Activated CD4-positive, CD25-positive, alpha-beta regulatory T cell treated with anti-CD3 and anti-CD28 coated beads, Interleukin-2, amount 50 U/mL, for 16 hours (primary cell): ENCODE measurements around the gene FAM83D.
"Not testable (repeated sequence)": the region's sequence is repeated elsewhere in the genome, so short reads cannot be mapped to it uniquely, and the experiment has no call there.

Experiments used
- DNase-seq: peaks from one replicate; pipeline ENCODE4 v3.0.0-alpha.2; 2020; ENCODE audit warnings: low read depth, low spot score

The FAM83D gene

GRCh38 chr20:38932457-38933120 lies 6.4 kb downstream of the FAM83D start:
- DNase-seq = no peak

DNA sequence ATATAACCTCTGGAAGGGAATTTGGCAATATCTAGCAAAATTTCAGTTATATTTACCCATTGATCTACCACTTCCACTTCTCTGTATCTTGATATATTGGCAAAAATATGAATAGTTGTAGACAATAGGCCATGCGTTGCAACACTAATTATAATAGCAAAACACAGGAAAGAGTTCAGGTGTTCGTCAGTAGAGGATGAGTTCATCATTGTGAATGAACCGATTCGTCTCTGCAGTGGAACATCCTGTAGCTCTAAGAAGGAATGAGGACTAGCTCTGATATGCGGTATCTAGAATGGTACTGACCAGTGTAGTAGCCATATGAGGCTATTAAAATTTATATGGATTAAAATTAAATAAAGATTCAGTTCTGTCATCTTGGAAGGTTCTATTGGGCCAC lies 8.3 kb downstream of the FAM83D start:
- no peak for DNase-seq

DNA sequence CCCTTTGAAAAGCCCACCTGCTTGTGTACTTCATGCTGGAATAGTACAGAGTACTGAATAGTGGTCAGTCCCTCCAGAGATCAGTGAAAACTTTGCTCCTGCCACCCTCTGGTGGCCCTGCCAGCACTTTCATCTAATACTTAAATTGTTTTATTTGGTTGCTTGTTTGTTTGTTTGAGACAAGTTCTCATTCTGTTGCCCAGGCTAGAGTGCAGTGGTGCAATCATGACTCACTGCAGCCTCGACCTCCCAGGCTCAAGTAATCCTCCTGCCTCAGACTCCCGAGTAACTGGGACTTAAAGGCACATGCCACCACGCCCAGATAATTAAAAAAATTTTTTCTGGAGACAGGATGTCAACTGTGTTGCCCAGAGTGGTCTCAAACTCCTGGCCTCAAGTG lies 9.1 kb downstream of the FAM83D start:
- no peak for DNase-seq

GRCh38 chr20:38935967-38936407 lies 9.8 kb downstream of the FAM83D start:
- no peak for DNase-seq

GRCh38 chr20:38937000-38937399 lies 10.8 kb downstream of the FAM83D start:
- no peak for DNase-seq

DNA sequence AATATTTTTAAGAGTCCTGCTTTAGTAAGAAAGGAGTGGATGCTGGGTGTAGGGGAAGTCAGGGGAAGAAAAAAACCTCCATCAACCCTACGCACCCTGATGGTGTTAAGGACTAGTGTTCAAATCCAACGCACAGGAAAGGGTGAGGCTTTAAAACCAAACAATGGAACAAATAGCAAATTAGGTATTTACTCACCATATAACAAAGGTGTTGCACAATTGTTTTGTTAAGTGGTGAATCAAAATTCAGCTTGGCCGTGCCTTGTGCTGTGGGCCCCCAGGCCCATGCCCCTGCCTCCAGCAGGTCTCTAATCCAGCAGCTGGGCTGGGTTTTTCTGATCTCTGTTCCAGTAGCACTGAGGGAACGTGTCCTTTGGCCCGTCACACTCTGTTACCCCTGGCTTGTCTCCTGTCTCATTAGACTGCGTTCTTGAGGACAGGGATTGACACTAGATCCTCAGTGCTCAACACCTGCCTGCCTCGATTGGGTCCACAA lies 11.8 kb downstream of the FAM83D start:
- DNase-seq = no peak

DNA sequence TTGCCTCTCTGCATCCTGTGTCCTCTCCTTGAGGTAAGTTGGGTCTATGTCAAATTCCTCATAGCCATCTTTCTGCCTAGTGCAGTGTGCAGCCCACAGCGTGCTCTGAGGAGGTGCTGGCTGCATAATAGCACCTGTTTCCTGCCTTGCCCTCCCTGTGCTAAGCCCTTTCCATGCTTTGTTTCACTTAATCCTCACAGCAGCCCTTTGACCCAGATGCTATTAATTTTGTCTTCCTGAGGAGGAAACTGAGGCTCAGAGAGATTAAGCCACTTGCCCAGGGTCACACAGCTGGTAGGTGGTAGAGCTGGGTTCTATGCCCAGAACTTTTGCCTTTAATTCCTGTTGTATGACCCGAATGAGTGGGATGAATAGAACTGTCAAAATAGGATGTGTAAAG lies 13.5 kb downstream of the FAM83D start:
- DNase-seq = no peak

GRCh38 chr20:38940644-38941043 lies 14.4 kb downstream of the FAM83D start:
- no peak for DNase-seq

DNA sequence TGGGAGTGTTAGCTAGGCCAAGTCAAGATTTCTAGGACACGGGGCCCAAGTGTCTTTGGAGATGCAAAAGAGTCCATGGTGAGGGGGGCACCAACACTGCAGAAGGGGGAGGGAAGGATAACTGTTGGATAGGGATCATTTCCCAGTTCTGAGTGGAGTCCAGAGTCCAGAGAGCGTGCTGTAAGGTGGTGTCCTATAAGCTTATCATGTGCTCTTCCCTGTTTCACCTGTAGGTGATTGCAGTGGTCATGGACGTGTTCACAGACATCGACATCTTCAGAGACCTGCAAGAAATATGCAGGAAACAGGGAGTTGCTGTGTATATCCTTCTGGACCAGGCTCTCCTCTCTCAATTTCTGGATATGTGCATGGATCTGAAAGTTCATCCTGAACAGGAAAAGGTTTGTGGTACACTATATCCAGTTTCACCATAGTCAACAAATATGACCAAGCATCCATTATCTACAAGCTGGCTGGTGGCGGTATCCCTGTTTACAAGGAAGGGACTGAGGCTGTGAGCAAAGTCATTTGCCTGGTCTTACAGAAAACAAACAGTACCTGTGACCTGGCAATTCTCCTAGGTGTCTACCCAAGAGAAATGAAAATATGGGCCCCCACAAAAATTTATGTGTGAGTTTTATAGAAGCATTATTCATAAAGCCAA lies 15.6 kb downstream of the FAM83D start:
- DNase-seq = no peak

- no peak for DNase-seq
Observed at GRCh38 chr20:38945012-38945411, 18.8 kb downstream of the FAM83D start.

DNA sequence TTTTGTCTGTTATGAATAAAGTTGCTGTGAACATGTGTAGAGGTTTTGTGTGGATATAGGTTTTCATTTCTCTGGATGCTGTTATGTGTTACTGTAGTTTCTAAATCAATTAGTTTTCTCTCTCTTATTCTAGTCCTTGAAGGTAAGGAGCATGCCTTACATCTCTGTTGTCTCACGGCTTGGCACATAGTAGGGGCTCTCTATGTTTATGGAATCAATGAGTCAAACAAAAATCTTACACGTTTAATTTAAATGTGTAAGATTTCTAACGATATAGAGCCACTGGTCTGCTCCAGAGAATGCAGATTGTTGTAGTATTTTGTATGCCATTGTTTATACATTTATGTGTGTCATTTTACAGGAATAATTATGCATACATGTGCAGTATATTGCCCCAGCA lies 20.6 kb downstream of the FAM83D start:
- DNase-seq = no peak

DNA sequence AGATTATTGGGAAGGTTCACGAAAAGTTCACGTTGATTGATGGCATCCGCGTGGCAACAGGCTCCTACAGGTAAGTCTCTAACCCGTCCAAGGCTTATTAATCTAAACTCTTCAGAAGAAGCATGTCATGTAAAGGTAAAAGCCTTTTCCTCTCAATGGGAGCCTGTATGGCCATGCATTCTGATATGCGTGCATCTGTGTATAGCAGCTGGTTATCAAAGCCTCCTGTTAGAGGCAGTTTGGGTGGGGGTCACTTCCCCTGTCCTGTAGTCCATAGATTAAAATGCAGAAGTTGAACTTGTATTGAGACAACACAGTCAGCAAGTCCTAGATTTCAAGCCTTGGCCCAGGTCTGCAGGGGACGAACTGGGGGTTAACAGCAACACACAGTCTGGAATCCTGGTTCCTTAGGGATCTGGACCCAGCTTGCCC lies 21.7 kb downstream of the FAM83D start:
- no peak for DNase-seq

GRCh38 chr20:38950254-38950653 lies 24.0 kb downstream of the FAM83D start:
- no peak for DNase-seq

DNA sequence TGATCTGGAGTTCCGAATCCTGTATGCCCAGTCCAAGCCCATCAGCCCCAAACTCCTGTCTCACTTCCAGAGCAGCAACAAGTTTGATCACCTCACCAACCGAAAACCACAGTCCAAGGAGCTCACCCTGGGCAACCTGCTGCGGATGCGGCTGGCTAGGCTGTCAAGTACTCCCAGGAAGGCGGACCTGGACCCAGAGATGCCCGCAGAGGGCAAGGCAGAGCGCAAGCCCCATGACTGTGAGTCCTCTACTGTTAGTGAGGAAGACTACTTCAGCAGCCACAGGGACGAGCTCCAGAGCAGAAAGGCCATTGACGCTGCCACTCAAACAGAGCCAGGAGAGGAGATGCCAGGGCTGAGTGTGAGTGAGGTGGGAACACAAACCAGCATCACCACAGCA lies 25.4 kb downstream of the FAM83D start:
- DNase-seq = no peak

DNA sequence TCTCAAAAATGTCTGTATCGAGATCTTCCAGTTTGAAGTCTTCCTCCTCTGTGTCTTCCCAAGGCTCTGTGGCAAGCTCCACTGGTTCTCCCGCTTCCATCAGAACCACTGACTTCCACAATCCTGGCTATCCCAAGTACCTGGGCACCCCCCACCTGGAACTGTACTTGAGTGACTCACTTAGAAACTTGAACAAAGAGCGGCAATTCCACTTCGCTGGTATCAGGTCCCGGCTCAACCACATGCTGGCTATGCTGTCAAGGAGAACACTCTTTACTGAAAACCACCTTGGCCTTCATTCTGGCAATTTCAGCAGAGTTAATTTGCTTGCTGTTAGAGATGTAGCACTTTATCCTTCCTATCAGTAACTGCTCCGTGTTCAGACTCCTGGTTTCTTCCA lies 25.9 kb downstream of the FAM83D start:
- no peak for DNase-seq

- DNase-seq = no peak
Observed at GRCh38 chr20:38953630-38954340, 27.6 kb downstream of the FAM83D start.

- DNase-seq = no peak
Observed at GRCh38 chr20:38957235-38957876, 31.1 kb downstream of the FAM83D start.

- no peak for DNase-seq
Observed at GRCh38 chr20:38957915-38958485, 31.8 kb downstream of the FAM83D start.

DNA sequence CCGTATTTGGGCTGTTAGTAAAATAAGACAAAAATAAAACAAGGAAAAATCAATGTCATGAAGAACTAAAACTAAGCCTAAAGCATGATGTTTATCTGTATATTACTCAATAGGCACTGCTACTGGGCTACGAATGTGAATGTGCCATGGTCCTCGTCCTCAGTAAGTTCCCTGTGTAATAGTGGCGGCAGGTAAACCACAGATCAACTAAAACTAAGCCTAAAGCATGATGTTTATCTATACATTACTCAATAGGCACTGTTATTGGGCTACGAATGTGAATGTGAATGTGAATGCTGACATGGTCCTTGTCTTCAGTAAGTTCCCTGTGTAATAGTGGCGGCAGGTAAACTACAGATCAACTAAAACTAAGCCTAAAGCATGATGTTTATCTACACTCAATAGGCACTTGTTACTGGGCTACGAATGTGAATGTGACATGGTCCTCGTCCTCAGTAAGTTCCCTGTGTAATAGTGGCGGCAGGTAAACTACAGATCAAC lies 34.0 kb downstream of the FAM83D start:
- DNase-seq = not testable (repeated sequence)

DNA sequence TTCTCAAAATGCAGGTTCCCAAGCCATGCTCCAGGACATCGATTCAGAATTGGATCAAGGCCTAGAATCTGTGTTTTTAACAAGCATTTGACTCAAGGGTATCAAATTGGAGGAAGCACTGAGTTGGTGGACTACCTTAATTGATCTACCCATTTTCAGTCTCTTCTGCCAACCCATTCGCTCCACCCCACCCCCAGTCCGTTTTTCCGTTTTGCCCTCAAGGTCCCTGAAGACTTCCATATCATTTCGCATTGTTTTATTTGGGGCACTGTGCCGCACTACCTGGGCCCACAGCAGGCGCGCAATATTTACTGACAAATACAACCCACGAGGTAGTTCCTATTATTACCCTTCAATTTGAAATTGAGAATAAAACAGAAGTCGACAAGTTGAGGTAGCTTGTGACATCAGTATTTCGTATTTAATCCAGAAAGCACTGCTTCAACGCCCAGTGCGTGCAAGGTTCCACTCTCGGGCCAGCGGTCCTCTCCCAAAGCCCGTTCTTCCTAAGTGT lies 35.4 kb downstream of the FAM83D start:
- no peak for DNase-seq
